ENCODE data around the gene FOXJ1.

The FOXJ1 gene

DNA sequence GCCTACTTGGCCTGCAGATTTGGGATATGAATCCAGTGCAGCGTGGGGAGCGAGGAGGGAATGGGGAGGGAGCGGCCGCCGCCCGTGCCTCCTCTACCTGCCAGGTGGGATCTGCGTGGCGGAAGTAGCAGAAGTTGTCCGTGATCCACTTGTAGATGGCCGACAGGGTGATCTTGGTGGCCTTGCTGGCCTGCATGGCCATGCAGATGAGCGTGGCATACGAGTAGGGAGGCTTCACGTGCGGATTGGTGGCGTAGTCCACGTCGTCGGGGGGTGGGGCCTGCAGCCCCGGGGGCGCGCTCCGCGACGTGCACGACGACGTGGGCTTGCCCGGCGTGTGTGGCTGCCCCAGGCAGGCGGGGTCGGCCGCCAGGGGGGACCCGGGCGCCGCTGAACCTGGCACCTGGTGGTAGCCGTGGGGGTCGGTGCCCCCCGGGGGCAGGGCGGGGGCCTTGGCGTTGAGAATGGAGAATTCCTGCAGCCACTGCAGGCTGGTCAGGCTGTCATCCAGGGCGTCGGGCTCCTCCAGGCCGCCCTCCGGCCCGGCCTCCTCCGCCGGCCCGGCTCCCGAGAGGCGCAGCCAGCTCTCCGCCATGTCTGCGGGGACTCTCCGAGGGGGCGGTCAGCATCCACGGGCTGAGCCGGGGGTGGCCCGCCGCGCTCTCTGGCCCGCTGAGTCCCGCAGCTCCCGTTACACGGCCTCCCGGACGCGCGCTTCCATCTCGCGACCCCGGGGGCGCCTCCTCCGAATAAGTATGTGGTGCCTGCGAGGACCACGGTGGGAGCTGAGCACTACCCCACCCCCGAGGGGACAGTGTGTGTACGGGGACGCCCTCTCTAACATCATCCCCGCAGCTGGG is 1.0 kb downstream of the FOXJ1 start:
- DNase-seq, result no peak

DNA sequence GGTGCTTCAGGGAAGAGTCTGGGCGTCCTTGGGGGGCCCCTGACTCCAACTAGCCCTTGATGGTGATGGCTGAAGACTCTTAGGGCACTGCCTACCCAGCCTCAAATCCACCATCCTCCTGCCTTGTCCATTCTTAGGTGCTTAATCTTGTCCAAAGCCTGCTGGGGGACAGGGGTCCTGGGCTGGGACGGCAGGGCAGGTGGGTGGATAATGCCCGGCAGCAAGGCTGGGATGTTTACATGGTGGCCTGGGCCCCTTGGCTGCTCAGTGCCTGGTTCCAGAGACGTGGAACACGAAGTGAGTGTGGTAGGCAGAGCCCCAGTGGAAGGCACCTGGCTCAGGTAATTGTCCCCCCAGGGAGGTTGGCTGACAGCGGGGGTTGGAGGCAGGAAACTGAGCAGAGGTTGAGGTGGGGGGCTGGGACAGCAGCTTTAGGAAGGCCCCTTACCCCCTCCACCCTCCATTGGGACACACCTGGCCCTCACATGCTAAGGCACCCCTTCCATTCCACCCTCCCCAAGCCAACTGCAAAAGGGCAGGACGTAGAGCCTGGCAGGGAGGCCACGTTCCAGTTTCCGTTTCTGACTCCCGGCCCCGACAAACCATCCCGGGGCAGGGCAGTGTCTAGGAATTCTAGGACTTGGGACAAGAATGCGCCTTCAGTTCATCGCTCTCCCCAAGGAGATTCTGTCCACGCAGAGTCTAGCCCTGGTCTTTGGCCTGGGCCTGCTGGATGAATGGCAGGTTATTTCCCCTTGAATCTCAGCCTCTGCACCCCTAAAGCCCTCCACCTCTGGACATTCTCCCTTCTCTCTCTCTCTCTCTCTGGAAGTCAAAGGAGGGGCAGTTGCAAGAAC is 1.9 kb downstream of the FOXJ1 start:
- DNase-seq, result no peak

DNA sequence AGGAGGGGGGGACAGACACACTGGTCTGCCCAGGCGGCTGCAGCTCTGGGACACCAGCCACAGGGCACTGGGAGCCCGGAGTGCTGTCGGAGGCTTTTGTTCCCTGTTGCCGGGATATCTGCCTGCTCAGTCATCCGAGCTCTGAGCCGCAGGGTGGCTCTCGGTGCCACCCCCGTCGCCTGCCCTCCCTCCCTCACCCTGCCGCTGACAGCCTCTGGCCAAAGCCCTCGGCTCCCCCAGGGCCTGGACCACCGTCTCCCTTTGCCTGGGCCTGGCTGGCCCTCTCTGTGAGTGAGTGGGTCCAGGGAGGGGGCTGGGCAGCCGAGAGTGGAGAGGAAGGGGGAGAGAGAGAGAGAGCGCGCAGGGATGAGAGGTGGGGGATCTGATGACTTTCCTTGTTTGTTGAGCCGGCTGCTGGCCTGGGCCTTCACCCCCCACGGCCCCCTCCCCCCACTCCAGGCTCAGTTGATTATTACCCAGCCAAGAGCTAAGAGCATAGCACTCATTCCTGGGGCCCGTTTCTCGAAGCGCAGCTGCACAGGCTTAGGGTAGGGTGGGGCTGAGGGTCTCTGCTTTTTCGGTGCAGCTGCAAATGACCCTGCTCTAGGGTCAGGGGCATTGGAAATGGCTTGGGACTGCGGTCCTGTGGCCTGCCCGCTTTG is 2.7 kb downstream of the FOXJ1 start:
- DNase-seq, result no peak

DNA sequence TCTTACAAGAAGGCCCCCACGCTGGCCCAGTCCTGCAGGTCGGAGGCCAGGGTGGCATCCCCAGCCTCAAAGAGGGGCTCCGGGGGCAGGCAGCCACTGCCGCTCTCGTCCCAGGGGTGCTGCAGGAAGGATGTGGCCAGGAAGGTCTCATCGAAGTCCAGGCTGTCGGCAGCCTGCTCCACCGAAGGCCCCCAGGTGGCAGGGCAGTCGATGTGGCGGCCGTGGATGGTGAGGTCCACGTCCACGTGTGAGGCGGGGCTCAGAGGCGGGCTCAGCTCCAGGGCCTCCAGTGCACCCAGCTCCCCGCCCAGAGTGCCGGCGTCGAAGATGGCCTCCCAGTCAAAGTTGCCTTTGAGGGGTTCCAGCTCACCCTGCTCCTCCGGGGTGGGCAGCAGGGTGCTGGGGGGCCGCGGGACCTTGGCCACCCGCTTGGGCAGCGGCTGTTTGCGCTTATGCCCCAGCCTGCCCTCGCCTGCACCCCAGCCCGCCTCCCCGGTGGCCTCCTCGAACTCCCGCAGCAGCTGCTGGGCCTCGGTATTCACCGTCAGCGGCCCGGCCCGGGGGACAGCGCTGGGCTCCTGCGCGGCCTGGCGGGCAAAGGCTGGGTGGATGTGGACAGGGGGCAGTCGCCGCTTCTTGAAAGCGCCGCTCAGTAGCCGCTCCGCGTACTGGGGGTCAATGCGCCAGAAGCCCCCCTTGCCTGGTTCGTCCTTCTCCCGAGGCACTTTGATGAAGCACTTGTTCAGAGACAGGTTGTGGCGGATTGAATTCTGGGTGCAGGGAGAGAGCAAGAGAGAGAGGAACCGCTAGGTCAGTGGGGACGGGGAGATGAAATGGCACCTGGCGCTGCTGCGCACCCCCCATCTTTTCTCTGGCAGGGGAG is 3.5 kb downstream of the FOXJ1 start:
- no peak for DNase-seq

DNA sequence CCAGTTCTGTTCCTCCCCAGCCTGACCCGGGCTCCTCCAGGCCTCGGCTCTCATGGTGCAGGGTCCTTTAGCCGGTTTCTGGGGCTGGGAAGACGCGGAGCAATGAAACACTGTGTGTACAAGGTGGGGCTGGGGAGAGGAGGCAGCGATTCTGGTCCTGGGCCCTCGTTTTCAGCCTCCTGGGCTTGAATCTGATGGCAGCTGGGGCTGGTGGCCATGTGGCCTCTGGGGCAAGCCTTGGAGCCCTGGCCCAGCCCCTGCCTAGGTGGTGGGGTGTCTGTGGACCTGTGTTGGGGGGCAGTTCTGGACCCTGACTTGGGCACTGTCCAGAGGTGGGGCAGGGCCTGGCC is 4.1 kb downstream of the FOXJ1 start:
- no peak for DNase-seq

DNA sequence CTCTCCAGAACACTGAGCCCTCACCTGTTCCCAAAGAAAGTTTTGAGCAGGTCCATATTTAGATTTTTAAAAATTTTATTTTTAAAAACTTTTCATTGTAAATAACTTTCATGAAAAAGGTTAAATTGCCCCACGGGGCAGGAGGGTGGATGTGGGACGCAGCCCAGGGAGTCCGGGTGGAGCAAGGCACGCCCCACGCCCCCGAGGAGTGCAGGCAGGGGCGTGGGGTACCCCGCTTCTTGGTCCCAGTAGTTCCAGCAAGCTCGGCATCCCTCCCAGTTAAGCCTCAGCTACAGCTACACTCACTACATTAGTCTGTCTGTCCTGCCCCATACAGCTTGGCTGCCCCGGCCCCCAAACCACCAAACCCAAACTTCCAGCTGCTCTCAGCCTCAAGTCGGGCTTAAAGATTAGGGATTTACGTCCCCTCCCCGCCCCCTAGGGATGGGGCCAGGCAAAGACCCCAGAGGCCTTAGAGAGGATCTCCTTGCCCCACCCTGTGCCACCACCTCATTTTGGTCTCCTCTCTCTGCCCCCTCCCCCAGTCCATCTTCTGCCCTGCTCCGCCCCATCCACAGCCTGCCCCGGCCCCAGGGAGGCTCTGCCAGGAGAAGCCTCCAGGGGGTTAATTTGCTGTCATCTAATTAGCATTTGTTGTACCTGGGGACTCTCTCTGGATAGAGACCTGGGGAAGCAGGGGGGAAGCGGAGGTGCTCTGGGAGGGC is 4.6 kb downstream of the FOXJ1 start:
- no peak for DNase-seq

DNA sequence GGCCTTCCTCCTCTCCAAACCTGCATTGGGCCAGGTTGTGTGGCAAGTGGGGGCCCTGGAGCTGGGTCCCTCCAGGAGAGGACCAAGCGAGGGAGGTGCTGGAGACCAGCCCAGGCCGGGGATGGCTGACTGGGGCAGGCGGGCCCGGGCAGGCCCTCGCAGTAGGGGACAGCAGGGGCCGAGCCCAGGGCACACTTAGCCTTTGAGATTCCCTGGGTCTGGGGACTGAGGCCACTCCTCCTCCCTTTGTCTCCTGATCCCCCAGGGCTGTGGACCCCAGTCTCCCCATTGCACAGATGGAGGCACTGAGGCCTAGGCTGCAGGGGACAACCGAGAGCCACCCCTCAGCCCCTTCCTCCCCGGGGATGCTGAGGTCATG is 5.2 kb downstream of the FOXJ1 start:
- no peak for DNase-seq

DNA sequence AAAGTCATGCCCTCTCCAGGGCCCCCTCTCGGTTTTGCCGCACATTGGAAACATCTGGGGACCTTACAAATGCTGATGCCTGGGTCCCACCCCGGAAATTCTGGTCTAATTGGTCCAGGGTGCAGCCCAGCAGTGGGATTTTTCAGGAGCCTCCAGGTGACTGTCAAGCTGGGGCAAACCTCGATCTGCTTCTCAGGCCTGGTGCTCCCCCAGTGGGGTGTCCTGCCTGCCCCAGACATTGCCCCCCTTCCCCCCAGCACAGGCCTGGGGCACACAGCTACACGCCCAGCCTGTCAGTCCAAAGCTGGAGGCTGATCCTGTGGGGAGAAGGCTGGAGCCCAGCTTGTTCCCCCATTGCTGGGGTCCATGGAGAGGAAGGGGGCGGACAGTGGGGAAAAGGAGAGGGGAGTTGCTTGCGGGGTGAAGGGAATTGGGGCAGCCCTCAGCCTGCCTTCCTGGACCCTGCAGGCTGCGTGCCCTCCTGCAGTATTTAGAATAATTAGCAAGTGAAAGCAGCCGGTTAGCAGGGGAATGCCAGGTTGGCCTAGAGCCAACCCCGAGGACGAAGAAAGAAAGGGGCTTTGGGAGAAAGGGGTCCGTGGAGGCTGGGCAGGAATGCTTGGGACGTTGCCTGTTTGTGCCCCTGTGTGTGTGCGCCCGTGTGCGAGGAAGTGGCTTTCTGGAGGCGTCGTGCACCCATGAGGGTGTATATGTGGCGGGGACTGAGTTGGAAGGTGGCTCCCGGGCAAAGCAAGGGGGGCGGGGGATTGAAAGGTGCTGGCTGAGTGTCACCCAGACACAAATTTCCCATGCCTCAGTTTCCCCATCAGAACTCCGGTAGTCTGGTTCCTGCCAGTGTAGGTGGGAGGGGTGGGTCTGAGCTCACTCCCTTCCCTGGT is 5.9 kb downstream of the FOXJ1 start:
- DNase-seq, result no peak

DNA sequence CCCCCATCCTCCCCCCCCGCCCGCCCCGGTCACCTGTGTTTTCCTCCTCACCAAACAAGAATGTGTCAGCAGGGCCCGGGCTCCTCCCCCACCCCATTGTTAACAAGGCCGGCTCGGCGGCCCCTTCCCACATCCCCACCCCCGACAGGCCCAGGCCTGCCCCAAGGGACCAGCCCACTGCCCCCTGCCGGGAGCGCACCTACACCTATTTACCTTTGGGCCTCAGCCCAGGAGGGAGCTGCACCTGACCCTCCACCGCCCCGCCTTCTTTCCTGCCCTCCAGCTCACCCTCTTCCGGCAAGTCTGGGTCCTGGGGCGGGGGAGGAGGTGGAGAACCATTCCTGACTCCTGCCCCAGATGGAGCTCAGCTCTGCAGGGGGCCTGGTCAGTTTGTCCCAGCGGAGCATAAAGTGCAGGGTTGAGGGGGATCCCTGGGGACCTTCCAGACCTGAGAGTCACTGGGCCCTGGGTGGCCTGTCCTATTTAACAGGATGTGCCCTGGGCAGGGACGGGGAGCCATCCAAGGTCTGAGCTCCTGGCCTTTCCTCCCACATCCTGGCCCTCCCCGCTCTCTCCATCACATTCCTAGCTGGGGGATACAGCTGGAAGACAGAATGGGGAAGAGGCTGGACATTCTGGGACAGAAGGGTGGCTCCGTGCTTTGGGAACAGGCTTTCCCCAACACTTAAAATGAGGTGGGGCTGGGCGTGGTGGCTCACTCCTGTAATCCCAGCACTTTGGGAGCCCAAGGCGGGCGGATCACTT is 8.3 kb downstream of the FOXJ1 start:
- no peak for DNase-seq

DNA sequence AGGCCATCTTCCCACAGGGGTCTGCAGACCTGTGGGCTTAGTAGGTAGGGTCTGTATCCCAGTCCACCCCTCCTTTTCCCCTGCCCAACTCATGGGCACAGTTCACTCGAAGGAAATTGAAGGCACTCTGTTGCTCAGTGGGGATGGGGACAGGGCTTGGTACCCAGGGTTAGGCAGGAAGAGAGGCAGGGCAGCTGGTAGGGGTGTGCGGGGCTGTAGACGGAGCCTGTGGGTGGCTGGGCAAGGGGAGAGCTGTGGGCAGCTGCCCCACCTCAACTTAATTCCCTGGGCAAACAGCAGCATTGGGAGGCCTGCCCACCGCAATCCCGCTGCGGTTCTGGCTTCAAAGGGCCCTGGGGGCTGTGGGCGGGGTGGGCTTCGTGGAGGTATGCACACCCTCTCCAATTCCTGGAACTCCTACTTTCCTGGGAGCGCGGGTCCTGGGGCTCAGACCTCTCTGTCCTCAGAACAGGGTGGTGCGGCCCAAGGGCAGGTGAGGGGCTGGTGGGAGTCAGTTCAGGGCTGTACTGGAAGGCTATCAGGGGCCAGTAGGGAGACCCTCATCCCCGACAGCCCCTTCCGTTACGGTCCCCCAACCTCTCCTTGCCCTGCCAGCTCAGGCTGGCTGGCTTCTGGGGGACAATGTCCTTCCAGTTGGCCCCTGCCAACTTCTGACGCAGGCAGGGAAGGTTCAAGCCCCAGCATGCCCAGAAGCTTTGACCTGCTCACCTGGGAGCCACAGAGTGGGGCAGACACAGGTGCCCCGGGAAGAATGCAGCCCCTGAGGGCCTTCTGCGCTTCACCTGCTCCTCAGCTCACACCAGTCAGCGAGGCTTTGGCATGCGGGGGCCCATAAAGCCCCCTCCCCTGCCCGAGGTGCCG is 9.1 kb downstream of the FOXJ1 start:
- no peak for DNase-seq

DNA sequence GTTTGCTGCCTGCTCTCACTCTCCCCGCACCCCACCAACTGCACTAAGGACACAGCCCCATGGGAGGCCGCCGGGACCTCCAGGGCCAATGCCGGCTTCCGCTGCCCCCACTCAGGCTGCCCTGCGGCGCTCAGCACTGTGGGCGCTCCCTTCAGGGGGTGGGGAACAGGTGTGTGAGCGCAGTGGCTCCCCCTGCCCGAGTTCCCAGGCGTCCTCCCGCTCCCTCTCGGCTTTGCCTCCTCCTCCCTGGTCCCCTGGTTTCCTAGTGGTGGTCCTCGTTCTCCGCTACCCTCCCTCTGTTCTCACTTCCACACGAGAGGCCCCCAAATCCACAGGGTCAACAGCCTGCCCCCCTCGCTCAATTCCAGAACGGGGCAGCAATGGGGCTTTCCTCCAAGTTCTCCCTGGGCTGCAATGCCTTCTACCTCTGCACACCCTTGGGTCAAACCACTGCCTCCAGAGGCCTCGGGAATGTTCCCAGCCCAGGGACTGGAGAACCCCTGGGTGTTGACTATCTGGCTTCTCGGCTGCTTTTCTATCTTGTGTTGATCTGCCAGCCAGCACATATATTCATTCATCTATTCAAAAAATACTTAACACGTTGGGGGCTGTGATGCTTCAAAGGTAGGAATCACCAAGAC is 9.9 kb downstream of the FOXJ1 start:
- no peak for DNase-seq

DNA sequence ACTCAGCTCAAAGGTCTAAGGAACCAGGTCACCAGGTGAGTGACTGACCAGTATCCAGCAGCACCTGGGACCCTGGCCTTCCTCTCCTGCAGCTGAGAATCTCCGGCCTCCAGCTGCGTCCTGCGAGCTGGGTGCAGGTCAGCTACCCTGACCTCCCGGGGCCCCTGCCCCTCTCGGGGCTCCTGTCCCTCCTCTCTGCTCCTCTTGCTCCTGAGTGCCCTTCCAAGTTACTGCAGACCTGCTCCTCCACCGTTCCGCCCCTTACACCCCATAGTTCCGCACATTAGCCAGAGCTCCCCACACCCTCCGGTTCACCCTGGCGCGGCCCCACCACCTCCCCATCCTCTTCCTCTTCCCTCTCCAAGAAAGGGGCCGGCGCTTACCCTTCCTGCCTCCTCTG is 10.6 kb downstream of the FOXJ1 start:
- DNase-seq, result no peak

DNA sequence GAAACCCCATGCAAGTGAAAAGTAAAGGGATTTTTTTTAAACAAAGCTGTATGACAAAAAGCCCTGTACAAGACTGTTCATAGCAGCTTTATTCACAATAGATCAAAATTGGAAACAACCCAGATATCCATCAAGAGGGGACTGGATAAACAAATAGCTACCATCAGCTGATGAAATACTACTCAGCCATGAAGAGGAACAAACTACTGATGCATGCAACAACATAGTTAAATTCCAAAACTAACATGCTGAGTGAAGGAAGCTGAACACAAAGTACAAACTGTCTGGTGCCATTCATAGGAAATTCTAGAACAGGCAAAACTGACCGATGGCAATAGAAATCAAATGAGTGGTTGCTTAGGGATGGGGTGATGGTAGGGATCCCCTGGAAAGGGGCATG is 15.1 kb downstream of the FOXJ1 start:
- no peak for DNase-seq

DNA sequence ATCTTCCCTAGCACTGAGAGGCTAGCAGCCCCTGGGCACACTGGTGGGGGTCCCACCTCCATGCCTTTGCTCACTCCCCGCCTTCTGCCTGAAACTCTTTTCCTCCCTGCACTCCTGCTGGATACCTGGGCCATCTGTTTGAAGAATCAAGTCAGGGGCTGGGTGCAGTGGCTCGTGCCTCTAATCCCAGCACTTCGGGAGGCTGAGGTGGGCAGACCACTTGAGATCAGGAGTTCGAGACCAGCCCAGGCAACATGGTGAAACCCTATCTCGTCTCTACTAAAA is 15.7 kb downstream of the FOXJ1 start:
- no peak for DNase-seq

DNA sequence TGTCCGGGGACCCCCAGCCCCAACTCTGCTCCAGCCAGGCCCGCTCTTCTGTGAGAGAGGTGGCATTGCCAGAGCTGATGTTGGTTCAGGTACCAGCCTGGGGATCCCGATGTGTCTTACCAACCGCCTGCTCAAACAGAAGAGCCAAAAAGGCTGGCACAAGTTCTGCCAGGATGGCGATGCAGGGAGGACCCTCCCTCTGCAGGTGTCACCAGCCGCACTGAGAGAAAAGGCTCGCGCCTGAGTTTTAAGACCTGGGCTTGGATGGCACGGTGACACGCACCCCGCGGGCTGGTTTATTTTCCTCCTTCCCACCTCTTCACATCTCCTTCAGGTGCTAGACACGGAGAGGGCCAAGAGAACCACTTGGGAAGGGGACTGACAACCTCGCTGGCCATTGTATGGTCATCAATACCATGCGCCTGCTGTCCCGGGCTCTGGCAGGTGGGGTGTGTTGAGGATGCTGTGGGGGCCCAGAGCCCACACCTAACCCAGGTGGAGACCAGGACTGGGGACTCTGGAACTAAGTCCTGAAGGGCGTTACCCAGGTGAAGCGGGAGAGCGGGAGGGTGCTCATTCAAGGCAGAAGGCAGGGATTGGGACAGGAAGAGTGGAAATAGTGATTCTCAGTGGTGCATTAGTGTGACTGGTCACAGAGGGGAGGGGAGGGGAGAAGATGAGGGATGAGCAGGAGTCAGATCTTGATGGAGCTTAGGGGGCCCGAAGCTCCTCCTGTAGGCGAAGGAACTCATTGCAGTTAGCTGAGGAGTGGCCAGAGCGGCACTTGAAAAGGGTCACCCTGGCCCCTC is 16.3 kb downstream of the FOXJ1 start:
- no peak for DNase-seq

DNA sequence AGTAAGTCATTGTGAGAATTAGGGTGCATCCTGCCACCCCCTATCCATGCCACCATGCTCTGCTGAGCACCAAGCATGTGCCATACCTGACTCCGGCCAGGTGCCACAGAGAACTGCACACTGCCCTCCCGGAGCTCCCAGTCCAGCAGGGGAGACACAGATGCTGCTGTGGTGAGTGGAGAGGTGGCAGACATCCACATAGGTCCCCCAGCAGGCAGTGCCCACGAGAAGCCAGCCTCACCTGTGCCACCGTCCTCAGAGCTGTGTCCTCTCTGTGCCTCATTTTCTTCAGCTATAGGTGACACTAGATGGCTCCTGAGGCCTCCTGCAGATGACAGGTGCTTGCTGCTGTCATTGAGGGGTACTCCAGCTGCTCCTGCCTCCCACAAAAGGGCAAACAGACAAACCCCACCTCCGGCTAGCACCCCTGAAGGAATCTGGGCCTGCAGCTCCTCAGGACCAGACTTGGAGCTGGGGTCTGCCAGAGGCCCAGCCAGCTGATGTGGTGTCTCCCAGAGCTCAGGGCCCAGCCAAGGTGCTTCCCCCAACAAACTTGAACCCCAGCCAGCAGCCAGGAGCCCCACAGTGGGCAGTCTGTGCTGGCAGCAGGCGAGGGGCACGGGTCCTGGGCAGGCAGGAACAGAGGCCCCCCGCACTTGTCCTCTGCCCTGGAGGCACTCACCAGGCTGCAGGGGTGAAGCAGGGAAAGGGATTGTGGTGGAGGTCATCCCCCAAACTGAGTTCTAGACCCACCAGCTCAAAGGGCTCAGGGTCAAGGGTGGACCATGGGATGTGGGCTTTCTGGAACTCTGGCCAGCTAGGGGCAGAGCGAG is 17.1 kb downstream of the FOXJ1 start:
- DNase-seq, result no peak

DNA sequence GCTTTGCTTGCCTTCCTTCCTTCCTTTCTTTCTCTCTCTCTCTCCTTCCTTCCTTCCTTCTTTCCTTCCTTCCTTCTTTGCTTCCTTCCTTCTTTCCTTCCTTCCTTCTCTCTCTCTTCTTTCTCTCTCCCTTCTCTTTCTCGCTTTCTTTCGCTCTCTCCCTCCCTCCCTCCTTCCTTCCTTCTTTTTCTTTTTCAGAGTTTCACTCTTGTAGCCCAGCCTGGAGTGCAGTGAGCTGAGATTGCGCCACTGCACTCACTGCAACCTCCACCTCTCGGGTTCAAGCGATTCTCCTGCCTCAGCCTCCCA is 17.9 kb downstream of the FOXJ1 start:
- DNase-seq, result no peak
